ENCODE data around the gene IPO13. TPM values are rescaled to one million over a fixed set of nuclear protein-coding genes. Genes with fewer than 3 reads are reported as not detected.

The IPO13 gene
- total RNA-seq, 1 donor from 2014 or later: 34.6 TPM

DNA sequence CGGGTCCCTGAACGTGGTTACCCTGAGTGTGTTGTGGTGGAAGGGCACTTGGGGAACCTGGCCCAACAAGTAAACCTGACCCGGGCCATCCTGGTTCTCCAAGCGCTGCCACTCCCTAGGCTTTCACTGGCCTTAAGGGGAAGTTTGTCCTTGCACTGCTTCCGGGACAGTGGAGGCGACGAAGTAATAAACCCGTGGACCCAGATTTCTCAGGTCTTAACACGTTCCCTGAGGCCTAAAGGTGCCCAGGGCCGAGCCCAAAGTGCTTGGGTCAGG lies 44.4 kb downstream of the IPO13 start:
- Histone ChIP-seq H3K4me3 (peak overlapping the region; percentile 77), H3K9me3 (no peaks in the 10 kb centered on the region), H3K4me1 (peaks cover 18% of the 10 kb centered on the region), H3K27ac (peak overlapping the region; percentile 66), H3K36me3 (no peaks in the 10 kb centered on the region), H3K27me3 (no peaks in the 10 kb centered on the region)
- DNase-seq (ENCODE audit: extremely low spot score in 2 of 2): no peak
- intact Hi-C loops (cut with DNase I): no loop called here
- TF ChIP-seq, protein P1, sequence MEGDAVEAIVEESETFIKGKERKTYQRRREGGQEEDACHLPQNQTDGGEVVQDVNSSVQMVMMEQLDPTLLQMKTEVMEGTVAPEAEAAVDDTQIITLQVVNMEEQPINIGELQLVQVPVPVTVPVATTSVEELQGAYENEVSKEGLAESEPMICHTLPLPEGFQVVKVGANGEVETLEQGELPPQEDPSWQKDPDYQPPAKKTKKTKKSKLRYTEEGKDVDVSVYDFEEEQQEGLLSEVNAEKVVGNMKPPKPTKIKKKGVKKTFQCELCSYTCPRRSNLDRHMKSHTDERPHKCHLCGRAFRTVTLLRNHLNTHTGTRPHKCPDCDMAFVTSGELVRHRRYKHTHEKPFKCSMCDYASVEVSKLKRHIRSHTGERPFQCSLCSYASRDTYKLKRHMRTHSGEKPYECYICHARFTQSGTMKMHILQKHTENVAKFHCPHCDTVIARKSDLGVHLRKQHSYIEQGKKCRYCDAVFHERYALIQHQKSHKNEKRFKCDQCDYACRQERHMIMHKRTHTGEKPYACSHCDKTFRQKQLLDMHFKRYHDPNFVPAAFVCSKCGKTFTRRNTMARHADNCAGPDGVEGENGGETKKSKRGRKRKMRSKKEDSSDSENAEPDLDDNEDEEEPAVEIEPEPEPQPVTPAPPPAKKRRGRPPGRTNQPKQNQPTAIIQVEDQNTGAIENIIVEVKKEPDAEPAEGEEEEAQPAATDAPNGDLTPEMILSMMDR (IDR thresholded peaks at IDR 0.05): no peak
- no peak for TF ChIP-seq POLR2AphosphoS5 (IDR thresholded peaks at IDR 0.05; ENCODE audit: insufficient read depth in 1 of 2, low read depth in 1 of 2)
- no peak for TF ChIP-seq POLR2A (IDR thresholded peaks at IDR 0.05)

DNA sequence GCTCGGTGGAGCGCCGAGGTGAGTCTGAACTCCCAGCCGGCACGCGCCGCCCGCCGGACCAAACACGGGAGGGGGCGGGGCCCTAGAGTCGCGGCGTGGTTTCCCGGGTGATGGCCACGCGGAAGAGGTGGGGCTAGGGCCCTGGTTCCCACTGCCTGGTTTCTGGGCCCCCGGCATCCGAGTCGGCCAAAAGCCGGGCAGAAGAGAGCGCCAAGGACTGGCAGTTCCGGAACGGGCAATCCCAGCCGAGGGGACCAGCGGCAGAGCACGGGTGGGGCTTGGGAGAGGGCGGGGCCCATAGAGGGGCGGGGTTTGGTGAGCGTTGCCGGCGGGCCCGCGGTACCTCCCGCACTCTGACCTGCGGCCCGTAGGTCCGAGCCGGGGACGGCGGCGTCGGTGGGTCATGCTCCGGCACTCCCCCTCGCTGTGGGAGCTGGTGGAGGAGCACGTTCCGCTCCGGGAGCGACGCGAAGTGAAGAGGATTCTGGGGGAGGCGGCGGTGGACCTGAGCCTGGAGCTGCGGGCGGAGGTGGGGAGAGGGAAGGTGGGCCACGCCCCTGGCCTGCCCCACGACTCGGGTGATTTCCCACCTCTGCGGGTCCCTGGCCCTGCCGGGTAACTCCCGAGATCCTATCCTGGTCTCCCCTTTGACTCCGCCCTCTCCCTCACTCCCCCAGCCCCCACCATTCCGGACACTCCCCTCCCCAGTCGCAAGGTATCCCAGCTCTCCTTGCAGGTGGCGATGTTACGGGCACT lies 44.9 kb downstream of the IPO13 start, which contains the start of gene CCDC24:
Gene CCDC24 (plus strand): TSS at position 124 of the 756 bp plus-strand sequence. CDS start 280 bp downstream, at position 404.
- TF ChIP-seq POLR2AphosphoS5 (IDR thresholded peaks at IDR 0.05; ENCODE audit: insufficient read depth in 1 of 2, low read depth in 1 of 2) (peak; percentile 39 to 81), POLR2A (IDR thresholded peaks at IDR 0.05) (no peak)
- peaks cover 18% of the 10 kb centered on the region for H3K4me1 ChIP-seq
- H3K4me3 ChIP-seq: peak within 1 kb of the TSS; percentile 77
- H3K9me3 ChIP-seq: no peaks in the 10 kb centered on the region
- intact Hi-C loops (cut with DNase I): no loop called here
- no peak for DNase-seq (ENCODE audit: extremely low spot score in 2 of 2)
- no peaks in the 10 kb centered on the region for H3K27me3 ChIP-seq
- no peaks in the 10 kb centered on the region for H3K36me3 ChIP-seq
- H3K27ac ChIP-seq: peak within 1 kb of the TSS; percentile 66

DNA sequence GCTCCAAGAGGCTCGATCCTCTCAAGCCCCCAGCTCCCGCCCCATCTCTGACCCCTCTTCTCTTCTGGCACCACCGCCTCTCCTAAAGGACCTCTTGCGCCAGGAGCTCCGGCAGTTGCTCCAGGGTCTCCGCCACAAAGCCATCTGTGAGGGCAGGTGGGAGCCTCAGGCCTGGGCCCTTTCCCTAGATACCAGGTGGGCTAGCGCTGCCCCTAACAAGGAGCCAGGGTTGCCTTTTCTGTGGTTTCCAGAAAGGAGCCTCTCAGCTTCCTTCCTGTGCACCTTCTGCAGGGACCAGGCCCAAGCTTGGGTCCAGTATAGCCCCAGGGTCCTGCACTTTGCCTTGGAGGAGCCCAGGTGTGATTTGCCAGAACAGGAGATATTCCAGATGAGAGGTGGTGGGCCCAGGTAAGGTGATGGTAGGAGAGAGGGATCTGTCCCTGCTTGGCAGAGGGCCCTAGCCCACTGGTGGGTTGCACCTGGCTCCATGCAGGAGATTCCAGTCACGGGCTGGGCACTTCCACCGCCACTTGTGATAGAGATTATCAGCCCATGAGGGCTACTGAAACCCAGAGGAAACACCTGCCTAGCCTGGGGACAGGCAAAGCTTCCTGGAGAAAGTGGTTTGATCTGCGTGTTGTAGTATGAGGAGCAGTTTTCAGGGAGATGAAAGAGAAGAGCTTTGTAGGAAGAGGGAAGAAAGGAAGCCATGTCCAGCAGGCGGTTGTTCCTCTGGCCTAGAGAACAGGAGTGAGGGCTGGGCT lies 45.7 kb downstream of the IPO13 start:
- Histone ChIP-seq H3K4me1 (peaks cover 18% of the 10 kb centered on the region), H3K27me3 (no peaks in the 10 kb centered on the region), H3K9me3 (no peaks in the 10 kb centered on the region), H3K4me3 (peak overlapping the region; percentile 77), H3K27ac (peak overlapping the region; percentile 66), H3K36me3 (no peaks in the 10 kb centered on the region)
- TF ChIP-seq, protein P1 (IDR thresholded peaks at IDR 0.05): no peak
- TF ChIP-seq POLR2A (IDR thresholded peaks at IDR 0.05): no peak
- no peak for TF ChIP-seq POLR2AphosphoS5 (IDR thresholded peaks at IDR 0.05; ENCODE audit: insufficient read depth in 1 of 2, low read depth in 1 of 2)
- no peak for DNase-seq (ENCODE audit: extremely low spot score in 2 of 2)
- intact Hi-C loops (cut with DNase I): no loop called here

DNA sequence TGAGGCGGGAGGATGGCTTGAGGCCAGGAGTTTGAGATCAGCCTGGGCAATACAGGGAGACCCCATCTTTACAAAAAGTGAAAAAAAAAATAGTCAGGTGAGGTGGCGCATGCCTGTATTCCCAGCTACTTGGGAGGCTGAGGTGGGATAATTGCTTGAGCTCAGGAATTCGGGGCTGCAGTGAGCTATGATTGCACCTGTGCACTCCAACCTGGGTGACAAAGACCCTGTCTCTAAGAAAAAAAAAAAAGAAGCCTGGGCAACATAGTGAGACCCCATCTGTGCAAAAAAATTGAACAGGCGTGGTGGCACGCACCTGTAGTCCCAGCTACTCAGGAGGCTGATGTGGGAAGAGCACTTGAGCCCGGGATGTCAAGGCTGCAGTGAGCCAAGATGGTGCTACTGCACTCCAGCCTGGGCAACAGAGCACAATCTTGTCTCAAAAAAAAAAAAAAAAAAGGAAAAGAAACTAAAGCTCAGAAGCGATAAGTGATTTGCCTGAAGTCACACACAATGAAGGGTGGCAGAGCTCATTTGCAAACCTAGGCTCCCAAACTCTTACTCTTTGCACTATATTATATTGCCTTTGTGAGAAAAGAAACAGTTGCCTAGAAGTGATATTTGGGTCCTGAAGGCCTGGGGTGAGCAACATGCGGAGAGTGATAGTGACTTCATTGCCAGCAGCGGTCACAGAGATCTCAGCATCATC lies 46.6 kb downstream of the IPO13 start:
- H3K9me3 ChIP-seq: no peaks in the 10 kb centered on the region
- no peak for DNase-seq (ENCODE audit: extremely low spot score in 2 of 2)
- H3K4me3 ChIP-seq: no peak overlapping the region
- TF ChIP-seq POLR2AphosphoS5 (IDR thresholded peaks at IDR 0.05; ENCODE audit: insufficient read depth in 1 of 2, low read depth in 1 of 2) (no peak), POLR2A (IDR thresholded peaks at IDR 0.05) (no peak)
- TF ChIP-seq, protein P1 (IDR thresholded peaks at IDR 0.05): no peak
- H3K27me3 ChIP-seq: no peaks in the 10 kb centered on the region
- H3K4me1 ChIP-seq: peaks cover 18% of the 10 kb centered on the region
- no peak overlapping the region for H3K27ac ChIP-seq
- H3K36me3 ChIP-seq: peaks cover 0 to 2% of the 10 kb centered on the region in 2 donors
- intact Hi-C loops (cut with DNase I): no loop called here

DNA sequence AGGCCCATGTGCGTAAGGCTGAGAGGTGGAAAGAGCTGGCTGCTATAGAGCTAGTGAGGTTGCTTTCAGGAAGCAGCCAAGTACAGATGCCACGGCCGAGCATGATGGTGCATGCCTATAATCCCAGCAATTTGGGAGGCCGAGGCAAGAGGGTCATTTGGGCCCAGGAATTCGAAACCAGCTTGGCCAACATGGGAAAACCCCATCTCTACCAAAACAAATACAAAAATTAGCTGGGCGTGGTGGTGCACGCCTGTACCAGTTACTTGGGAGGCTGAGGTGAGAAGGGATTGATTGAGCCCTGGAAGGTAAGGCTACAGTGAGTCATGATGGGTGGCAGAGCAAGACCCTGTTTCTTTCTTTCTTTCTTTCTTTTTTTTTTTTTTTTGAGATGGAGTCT lies 47.3 kb downstream of the IPO13 start:
- intact Hi-C loops (cut with DNase I): no loop called here
- H3K27me3 ChIP-seq: no peaks in the 10 kb centered on the region
- H3K36me3 ChIP-seq: peaks cover 0 to 4% of the 10 kb centered on the region in 2 donors
- no peak for DNase-seq (ENCODE audit: extremely low spot score in 2 of 2)
- no peak for TF ChIP-seq POLR2AphosphoS5 (IDR thresholded peaks at IDR 0.05; ENCODE audit: insufficient read depth in 1 of 2, low read depth in 1 of 2)
- TF ChIP-seq POLR2A (IDR thresholded peaks at IDR 0.05): no peak
- TF ChIP-seq, protein P1 (IDR thresholded peaks at IDR 0.05): no peak
- no peaks in the 10 kb centered on the region for H3K9me3 ChIP-seq
- peaks cover 18% of the 10 kb centered on the region for H3K4me1 ChIP-seq
- H3K4me3 ChIP-seq: no peak overlapping the region
- H3K27ac ChIP-seq: no peak overlapping the region

Measured in vagina (tissue), 2 donors.